Activated CD4-positive, alpha-beta T cell treated with anti-CD3 and anti-CD28 coated beads, Interleukin-2, amount 50 U/mL, for 48 hours (primary cell): Measurements from ENCODE around the gene CDH26.

Experiments used
- DNase-seq, 2 experiments: peaks; one replicate each; pipeline ENCODE4 v3.0.0-alpha.2; 2020

The CDH26 gene

GRCh38 chr20:59958123-59958522, at the start of gene CDH26:
Gene CDH26 (plus strand): TSS chr20:59958423. CDS start chr20:59958727, 304 bp downstream.
- no peak for DNase-seq

- DNase-seq, result no peak
These were observed 49.4 kb upstream of the CDH26 start for GRCh38 chr20:59908855-59909254.

GRCh38 chr20:59911041-59911440, 47.2 kb upstream of the CDH26 start:
- DNase-seq, result no peak

- DNase-seq, result no peak
These were observed 45.6 kb upstream of the CDH26 start for GRCh38 chr20:59912609-59913008.

GRCh38 chr20:59920944-59921343, 37.3 kb upstream of the CDH26 start:
- DNase-seq, result no peak

- DNase-seq, result no peak
These were observed 34.7 kb upstream of the CDH26 start for GRCh38 chr20:59923514-59923913.

GRCh38 chr20:59925359-59925758, 32.9 kb upstream of the CDH26 start:
- DNase-seq, result no peak

GRCh38 chr20:59925899-59926298, 32.3 kb upstream of the CDH26 start:
- DNase-seq, result no peak

GRCh38 chr20:59931511-59932312, 26.5 kb upstream of the CDH26 start:
- no peak for DNase-seq

GRCh38 chr20:59932616-59933295, 25.5 kb upstream of the CDH26 start:
- DNase-seq, result no peak

GRCh38 chr20:59933296-59933848, 24.9 kb upstream of the CDH26 start, which contains the start of gene SYCP2:
Gene SYCP2 (minus strand): TSS chr20:59933637. CDS start chr20:59922413, 11,224 bp downstream.
- DNase-seq, result peak; percentile 52

GRCh38 chr20:59933849-59934585, 24.2 kb upstream of the CDH26 start:
- DNase-seq, result peak; percentile 79 to 85

GRCh38 chr20:59935457-59936185, 22.6 kb upstream of the CDH26 start:
- no peak for DNase-seq

- no peak for DNase-seq
These were observed 21.8 kb upstream of the CDH26 start for GRCh38 chr20:59936409-59936808.

- DNase-seq, result no peak
These were observed 21.1 kb upstream of the CDH26 start for GRCh38 chr20:59937150-59937549.

GRCh38 chr20:59938221-59938620, 20.0 kb upstream of the CDH26 start:
- no peak for DNase-seq

- no peak for DNase-seq
These were observed 19.5 kb upstream of the CDH26 start for GRCh38 chr20:59938696-59939051.

- DNase-seq, result no peak
These were observed 19.0 kb upstream of the CDH26 start for GRCh38 chr20:59939052-59939878.

GRCh38 chr20:59939879-59940128, 18.4 kb upstream of the CDH26 start:
- DNase-seq, result no peak

GRCh38 chr20:59940129-59940955, 17.9 kb upstream of the CDH26 start, which contains the start of the genes FAM217B and PPP1R3D:
Gene FAM217B (plus strand): TSS chr20:59940389. CDS start chr20:59943944, 3,555 bp downstream.
Gene PPP1R3D (minus strand): TSS chr20:59940305. CDS start chr20:59939931, 374 bp downstream.
- DNase-seq, result peak; percentile 91 to 94

GRCh38 chr20:59940956-59941294, 17.3 kb upstream of the CDH26 start:
- DNase-seq, result no peak
